GM23338 (cell line): ENCODE data around the gene CSTPP1. TPM values are rescaled to one million over a fixed set of nuclear protein-coding genes. Genes with fewer than 3 reads are reported as not detected.

Experiments used
- ATAC-seq: fragments of 200-7000 bp; cut with Tn5 transposase; 3 replicates; pipeline ENCODE4 v1.9.1; 2020
- DNase-seq: peaks from one replicate; pipeline ENCODE4 v3.0.0-alpha.2; 2015; ENCODE audit warnings: low spot score
- H2AFZ ChIP-seq: fragments of 200-600 bp; sonication (generic); 2 replicates; pipeline ENCODE4 v1.8.0; 2016; ENCODE audit warnings: antibody characterized with exemption, mild to moderate bottlenecking, moderate library complexity
- H3F3A ChIP-seq: fragments of 200-600 bp; sonication (generic); replicated peaks from 2 replicates; pipeline ENCODE4 v1.8.0; 2017; ENCODE audit warnings: antibody characterized with exemption, mixed run types, low read depth
- H3K27ac ChIP-seq: fragments of 200-600 bp; sonication (generic); 2 replicates; pipeline ENCODE4 v1.6.1; 2016; ENCODE audit warnings: low read depth
- H3K27me3 ChIP-seq: fragments of 200-600 bp; sonication (generic); 2 replicates; pipeline ENCODE4 v1.8.0; 2016; ENCODE audit warnings: mild to moderate bottlenecking, mixed run types, moderate library complexity; ENCODE audit not compliant: insufficient read depth
- H3K36me3 ChIP-seq: fragments of 200-600 bp; sonication (generic); 2 replicates; pipeline ENCODE4 v1.8.0; 2016; ENCODE audit warnings: mild to moderate bottlenecking; ENCODE audit not compliant: insufficient read depth
- H3K4me1 ChIP-seq: fragments of 200-600 bp; sonication (generic); 2 replicates; pipeline ENCODE4 v1.8.0; 2016; ENCODE audit warnings: mild to moderate bottlenecking, moderate library complexity; ENCODE audit not compliant: insufficient read depth
- H3K4me2 ChIP-seq: fragments of 200-600 bp; sonication (generic); 2 replicates; pipeline ENCODE4 v1.7.1; 2017; ENCODE audit warnings: mixed run types
- H3K4me3 ChIP-seq: fragments of 200-600 bp; sonication (generic); 2 replicates; pipeline ENCODE4 v1.6.1; 2016; ENCODE audit warnings: mixed run types
- H3K79me2 ChIP-seq: fragments of 200-600 bp; sonication (generic); replicated peaks from 2 replicates; pipeline ENCODE4 v1.8.0; 2017; ENCODE audit warnings: mild to moderate bottlenecking; ENCODE audit not compliant: insufficient read depth
- H3K9me2 ChIP-seq: fragments of 200-600 bp; sonication (generic); 2 replicates; pipeline ENCODE4 v1.8.0; 2017; ENCODE audit not compliant: insufficient read depth
- H4K20me1 ChIP-seq: fragments of 200-600 bp; sonication (generic); replicated peaks from 2 replicates; pipeline ENCODE4 v1.8.0; 2017; ENCODE audit warnings: mild to moderate bottlenecking; ENCODE audit not compliant: insufficient read depth
- H3K27ac Mint-ChIP-seq: 2 replicates; pipeline ENCODE4 v1.8.0; 2020; ENCODE audit warnings: inconsistent platforms, mild to moderate bottlenecking, moderate library complexity, mixed read lengths
- H3K27me3 Mint-ChIP-seq: 3 replicates; pipeline ENCODE4 v1.8.0; 2022; ENCODE audit warnings: low read depth, mild to moderate bottlenecking, moderate library complexity, mixed read lengths, inconsistent platforms; ENCODE audit not compliant: insufficient read depth, poor library complexity
- H3K36me3 Mint-ChIP-seq: 3 replicates; pipeline ENCODE4 v1.8.0; 2021; ENCODE audit warnings: low read depth, mild to moderate bottlenecking, inconsistent platforms, moderate library complexity, mixed read lengths
- H3K4me1 Mint-ChIP-seq: 3 replicates; pipeline ENCODE4 v1.8.0; 2020; ENCODE audit warnings: mild to moderate bottlenecking, inconsistent platforms, mixed read lengths
- H3K4me3 Mint-ChIP-seq: 3 replicates; pipeline ENCODE4 v1.8.0; 2021; ENCODE audit warnings: moderate library complexity, mild to moderate bottlenecking, inconsistent platforms, mixed read lengths
- H3K9me3 Mint-ChIP-seq: 3 replicates; pipeline ENCODE4 v1.8.0; 2020; ENCODE audit warnings: moderate library complexity, mild to moderate bottlenecking, inconsistent platforms, mixed read lengths
- CREB1 ChIP-seq: fragments of 250-450 bp; sonication (Bioruptor Pico); IDR thresholded peaks from 2 replicates; pipeline ENCODE4 v1.5.0; 2020; ENCODE audit warnings: low read depth, mild to moderate bottlenecking, moderate library complexity
- EZH2 ChIP-seq: fragments of 200-600 bp; sonication (generic); IDR thresholded peaks from one replicate; pipeline ENCODE4 v1.8.0; 2017; ENCODE audit warnings: antibody characterized with exemption, mild to moderate bottlenecking, low read depth; ENCODE audit not compliant: unreplicated experiment
- EZH2phosphoT487 ChIP-seq: fragments of 200-600 bp; sonication (generic); IDR thresholded peaks from one replicate; pipeline ENCODE4 v1.8.1; 2018; ENCODE audit warnings: antibody characterized with exemption; ENCODE audit not compliant: unreplicated experiment
- JUNB ChIP-seq: IDR thresholded peaks from one replicate; pipeline ENCODE4 v1.6.1; 2016; ENCODE audit warnings: antibody characterized with exemption; ENCODE audit not compliant: unreplicated experiment
- NANOG ChIP-seq: IDR thresholded peaks from 2 replicates; pipeline ENCODE4 v1.6.1; 2016; ENCODE audit warnings: antibody characterized with exemption, borderline replicate concordance
- STAT1 ChIP-seq: IDR thresholded peaks from one replicate; pipeline ENCODE4 v1.6.1; 2016; ENCODE audit warnings: antibody characterized with exemption; ENCODE audit not compliant: unreplicated experiment
- polyA plus RNA-seq: library from polyadenylated mRNA; unstranded; fragments of >200 nt; fragmentation: Nextera tagmentation; extraction: Ambion mirVana; gene quantifications from 2 replicates; pipeline ENCODE4 v1.2.1, GENCODE V29; 2016
- total RNA-seq: library from RNA; depleted of rRNA; stranded (reverse); fragments of >200 nt; shearing (Covaris generic); gene quantifications from 2 replicates; pipeline ENCODE4 v1.2.3, GENCODE V29; 2014
- TF ChIP-seq, protein P1 (sequence below): fragments of 250-450 bp; sonication (Bioruptor Pico); IDR thresholded peaks from 2 replicates; pipeline ENCODE4 v1.5.0; 2020; ENCODE audit warnings: mild to moderate bottlenecking, moderate library complexity
- TF ChIP-seq, protein P2 (sequence below), 2 experiments: fragments of 200-600 bp in 1 of 2; sonication (generic) in 1 of 2; conservative IDR thresholded peaks; 2 replicates each; pipeline versions ENCODE4 v1.5.1 to v1.6.1; 2016 to 2017; ENCODE audit warnings: antibody characterized with exemption in 2 of 2, low read depth in 2 of 2, mild to moderate bottlenecking in 2 of 2, moderate library complexity in 1 of 2
- TF ChIP-seq, protein P3 (sequence below): IDR thresholded peaks from one replicate; pipeline ENCODE4 v1.6.1; 2018; ENCODE audit warnings: antibody characterized with exemption; ENCODE audit not compliant: unreplicated experiment

The CSTPP1 gene
- total and polyA plus RNA-seq, 2 experiments from 2014 or later = 23.5 to 42.6 TPM

DNA sequence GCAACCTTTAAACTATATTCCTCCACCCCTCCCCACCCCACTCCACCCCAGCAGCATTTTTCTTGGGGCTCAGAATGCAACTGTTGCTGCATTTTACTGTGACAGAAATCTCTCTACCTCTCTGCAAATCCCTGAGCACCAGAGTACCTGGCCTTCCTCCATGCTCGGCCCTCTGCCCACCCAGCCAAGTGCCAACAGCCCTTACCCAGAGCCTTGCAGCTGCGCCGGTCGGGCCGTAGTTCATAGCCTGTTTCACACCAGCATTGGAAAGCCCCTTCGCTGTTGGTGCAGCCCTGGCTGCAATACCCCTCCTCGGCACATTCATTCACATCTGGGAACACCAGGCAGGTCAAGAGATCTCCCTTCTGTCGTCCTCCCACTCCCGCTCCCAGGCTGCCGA, 41.6 kb upstream of the CSTPP1 start (continued):
- TF ChIP-seq, protein P1, sequence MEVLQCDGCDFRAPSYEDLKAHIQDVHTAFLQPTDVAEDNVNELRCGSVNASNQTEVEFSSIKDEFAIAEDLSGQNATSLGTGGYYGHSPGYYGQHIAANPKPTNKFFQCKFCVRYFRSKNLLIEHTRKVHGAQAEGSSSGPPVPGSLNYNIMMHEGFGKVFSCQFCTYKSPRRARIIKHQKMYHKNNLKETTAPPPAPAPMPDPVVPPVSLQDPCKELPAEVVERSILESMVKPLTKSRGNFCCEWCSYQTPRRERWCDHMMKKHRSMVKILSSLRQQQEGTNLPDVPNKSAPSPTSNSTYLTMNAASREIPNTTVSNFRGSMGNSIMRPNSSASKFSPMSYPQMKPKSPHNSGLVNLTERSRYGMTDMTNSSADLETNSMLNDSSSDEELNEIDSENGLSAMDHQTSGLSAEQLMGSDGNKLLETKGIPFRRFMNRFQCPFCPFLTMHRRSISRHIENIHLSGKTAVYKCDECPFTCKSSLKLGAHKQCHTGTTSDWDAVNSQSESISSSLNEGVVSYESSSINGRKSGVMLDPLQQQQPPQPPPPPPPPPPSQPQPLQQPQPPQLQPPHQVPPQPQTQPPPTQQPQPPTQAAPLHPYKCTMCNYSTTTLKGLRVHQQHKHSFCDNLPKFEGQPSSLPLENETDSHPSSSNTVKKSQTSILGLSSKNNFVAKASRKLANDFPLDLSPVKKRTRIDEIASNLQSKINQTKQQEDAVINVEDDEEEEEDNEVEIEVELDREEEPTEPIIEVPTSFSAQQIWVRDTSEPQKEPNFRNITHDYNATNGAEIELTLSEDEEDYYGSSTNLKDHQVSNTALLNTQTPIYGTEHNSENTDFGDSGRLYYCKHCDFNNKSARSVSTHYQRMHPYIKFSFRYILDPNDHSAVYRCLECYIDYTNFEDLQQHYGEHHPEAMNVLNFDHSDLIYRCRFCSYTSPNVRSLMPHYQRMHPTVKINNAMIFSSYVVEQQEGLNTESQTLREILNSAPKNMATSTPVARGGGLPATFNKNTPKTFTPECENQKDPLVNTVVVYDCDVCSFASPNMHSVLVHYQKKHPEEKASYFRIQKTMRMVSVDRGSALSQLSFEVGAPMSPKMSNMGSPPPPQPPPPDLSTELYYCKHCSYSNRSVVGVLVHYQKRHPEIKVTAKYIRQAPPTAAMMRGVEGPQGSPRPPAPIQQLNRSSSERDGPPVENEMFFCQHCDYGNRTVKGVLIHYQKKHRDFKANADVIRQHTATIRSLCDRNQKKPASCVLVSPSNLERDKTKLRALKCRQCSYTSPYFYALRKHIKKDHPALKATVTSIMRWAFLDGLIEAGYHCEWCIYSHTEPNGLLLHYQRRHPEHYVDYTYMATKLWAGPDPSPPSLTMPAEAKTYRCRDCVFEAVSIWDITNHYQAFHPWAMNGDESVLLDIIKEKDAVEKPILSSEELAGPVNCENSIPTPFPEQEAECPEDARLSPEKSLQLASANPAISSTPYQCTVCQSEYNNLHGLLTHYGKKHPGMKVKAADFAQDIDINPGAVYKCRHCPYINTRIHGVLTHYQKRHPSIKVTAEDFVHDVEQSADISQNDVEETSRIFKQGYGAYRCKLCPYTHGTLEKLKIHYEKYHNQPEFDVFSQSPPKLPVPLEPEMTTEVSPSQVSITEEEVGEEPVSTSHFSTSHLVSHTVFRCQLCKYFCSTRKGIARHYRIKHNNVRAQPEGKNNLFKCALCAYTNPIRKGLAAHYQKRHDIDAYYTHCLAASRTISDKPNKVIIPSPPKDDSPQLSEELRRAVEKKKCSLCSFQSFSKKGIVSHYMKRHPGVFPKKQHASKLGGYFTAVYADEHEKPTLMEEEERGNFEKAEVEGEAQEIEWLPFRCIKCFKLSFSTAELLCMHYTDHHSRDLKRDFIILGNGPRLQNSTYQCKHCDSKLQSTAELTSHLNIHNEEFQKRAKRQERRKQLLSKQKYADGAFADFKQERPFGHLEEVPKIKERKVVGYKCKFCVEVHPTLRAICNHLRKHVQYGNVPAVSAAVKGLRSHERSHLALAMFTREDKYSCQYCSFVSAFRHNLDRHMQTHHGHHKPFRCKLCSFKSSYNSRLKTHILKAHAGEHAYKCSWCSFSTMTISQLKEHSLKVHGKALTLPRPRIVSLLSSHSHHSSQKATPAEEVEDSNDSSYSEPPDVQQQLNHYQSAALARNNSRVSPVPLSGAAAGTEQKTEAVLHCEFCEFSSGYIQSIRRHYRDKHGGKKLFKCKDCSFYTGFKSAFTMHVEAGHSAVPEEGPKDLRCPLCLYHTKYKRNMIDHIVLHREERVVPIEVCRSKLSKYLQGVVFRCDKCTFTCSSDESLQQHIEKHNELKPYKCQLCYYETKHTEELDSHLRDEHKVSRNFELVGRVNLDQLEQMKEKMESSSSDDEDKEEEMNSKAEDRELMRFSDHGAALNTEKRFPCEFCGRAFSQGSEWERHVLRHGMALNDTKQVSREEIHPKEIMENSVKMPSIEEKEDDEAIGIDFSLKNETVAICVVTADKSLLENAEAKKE (CRISPR knock-in tag) = no peak
- no peak for TF ChIP-seq STAT1
- no peak for TF ChIP-seq EZH2phosphoT487
- TF ChIP-seq, protein P2, sequence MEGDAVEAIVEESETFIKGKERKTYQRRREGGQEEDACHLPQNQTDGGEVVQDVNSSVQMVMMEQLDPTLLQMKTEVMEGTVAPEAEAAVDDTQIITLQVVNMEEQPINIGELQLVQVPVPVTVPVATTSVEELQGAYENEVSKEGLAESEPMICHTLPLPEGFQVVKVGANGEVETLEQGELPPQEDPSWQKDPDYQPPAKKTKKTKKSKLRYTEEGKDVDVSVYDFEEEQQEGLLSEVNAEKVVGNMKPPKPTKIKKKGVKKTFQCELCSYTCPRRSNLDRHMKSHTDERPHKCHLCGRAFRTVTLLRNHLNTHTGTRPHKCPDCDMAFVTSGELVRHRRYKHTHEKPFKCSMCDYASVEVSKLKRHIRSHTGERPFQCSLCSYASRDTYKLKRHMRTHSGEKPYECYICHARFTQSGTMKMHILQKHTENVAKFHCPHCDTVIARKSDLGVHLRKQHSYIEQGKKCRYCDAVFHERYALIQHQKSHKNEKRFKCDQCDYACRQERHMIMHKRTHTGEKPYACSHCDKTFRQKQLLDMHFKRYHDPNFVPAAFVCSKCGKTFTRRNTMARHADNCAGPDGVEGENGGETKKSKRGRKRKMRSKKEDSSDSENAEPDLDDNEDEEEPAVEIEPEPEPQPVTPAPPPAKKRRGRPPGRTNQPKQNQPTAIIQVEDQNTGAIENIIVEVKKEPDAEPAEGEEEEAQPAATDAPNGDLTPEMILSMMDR (conservative IDR thresholded peaks at IDR 0.05; ENCODE audit: low read depth in 2 of 2) = no peak
- TF ChIP-seq EZH2 = no peak
- no peak for TF ChIP-seq CREB1 (CRISPR knock-in tag)
- no peak for TF ChIP-seq NANOG

DNA sequence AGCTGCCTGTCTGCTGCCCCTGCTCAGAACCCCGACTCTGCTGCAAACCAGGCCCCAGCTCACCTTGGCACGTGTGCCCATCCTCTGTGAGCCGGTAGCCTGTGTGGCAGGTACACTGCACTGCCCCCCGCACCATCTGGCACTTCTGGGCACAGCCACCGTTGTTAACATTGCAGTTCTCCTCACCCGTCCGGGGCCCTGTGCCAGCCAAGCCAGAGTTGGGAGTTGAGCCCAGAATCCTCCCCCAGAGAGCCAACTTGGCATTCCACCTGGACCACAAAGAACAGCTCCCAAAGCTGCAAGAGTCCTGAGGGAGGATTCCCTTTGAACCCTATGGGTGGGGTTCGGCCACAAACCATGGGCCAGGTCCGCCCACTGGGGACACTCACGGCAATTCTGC, 40.7 kb upstream of the CSTPP1 start:
- H3K27ac ChIP-seq = no peak overlapping the region
- peaks cover 6% of the 10 kb centered on the region; the same call in 1 of the 2 replicates for H3K36me3 ChIP-seq
- H3F3A ChIP-seq = no peaks in the 10 kb centered on the region
- H3K27me3 ChIP-seq = no peaks in the 10 kb centered on the region
- H3K27ac Mint-ChIP-seq = no peak overlapping the region
- H2AFZ ChIP-seq = no peak overlapping the region
- no peaks in the 10 kb centered on the region for H3K79me2 ChIP-seq
- H3K4me3 ChIP-seq = no peak overlapping the region
- no peaks in the 10 kb centered on the region; the same call in 2 of the 3 replicates for H3K4me1 Mint-ChIP-seq
- H3K4me2 ChIP-seq = no peak overlapping the region
- no peaks in the 10 kb centered on the region; the same call in 1 of the 2 replicates for H4K20me1 ChIP-seq
- ATAC-seq = no peak
- no peak overlapping the region for H3K4me3 Mint-ChIP-seq
- H3K4me1 ChIP-seq = no peaks in the 10 kb centered on the region
- H3K9me2 ChIP-seq = no peaks in the 10 kb centered on the region
- H3K27me3 Mint-ChIP-seq = peaks cover 7% of the 10 kb centered on the region
- TF ChIP-seq, protein P3, sequence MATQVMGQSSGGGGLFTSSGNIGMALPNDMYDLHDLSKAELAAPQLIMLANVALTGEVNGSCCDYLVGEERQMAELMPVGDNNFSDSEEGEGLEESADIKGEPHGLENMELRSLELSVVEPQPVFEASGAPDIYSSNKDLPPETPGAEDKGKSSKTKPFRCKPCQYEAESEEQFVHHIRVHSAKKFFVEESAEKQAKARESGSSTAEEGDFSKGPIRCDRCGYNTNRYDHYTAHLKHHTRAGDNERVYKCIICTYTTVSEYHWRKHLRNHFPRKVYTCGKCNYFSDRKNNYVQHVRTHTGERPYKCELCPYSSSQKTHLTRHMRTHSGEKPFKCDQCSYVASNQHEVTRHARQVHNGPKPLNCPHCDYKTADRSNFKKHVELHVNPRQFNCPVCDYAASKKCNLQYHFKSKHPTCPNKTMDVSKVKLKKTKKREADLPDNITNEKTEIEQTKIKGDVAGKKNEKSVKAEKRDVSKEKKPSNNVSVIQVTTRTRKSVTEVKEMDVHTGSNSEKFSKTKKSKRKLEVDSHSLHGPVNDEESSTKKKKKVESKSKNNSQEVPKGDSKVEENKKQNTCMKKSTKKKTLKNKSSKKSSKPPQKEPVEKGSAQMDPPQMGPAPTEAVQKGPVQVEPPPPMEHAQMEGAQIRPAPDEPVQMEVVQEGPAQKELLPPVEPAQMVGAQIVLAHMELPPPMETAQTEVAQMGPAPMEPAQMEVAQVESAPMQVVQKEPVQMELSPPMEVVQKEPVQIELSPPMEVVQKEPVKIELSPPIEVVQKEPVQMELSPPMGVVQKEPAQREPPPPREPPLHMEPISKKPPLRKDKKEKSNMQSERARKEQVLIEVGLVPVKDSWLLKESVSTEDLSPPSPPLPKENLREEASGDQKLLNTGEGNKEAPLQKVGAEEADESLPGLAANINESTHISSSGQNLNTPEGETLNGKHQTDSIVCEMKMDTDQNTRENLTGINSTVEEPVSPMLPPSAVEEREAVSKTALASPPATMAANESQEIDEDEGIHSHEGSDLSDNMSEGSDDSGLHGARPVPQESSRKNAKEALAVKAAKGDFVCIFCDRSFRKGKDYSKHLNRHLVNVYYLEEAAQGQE = no peak
- TF ChIP-seq STAT1 = no peak
- no peak for TF ChIP-seq EZH2phosphoT487
- TF ChIP-seq CREB1 (CRISPR knock-in tag) = no peak
- TF ChIP-seq, protein P2 (conservative IDR thresholded peaks at IDR 0.05; ENCODE audit: low read depth in 2 of 2) = no peak
- no peak for TF ChIP-seq JUNB
- peaks cover 66% of the 10 kb centered on the region for H3K36me3 Mint-ChIP-seq
- peaks cover 7% of the 10 kb centered on the region; the same call in 1 of the 3 replicates for H3K9me3 Mint-ChIP-seq
- DNase-seq = no peak
